OCI-LY3 (cell line): ENCODE measurements around the gene BUD13.

Source experiments
- H2AFZ ChIP-seq: fragments of 200-600, 300-600 bp; shearing (Covaris generic); 2 replicates; pipeline ENCODE4 v1.6.0; 2014; ENCODE audit warnings: antibody characterized with exemption, low read depth, low read length
- H3K27ac ChIP-seq: fragments of 200-600, 300-600 bp; sonication (generic); 2 replicates; pipeline ENCODE4 v1.5.1; 2014; ENCODE audit warnings: mild to moderate bottlenecking, low read length, moderate library complexity, mixed read lengths
- H3K27me3 ChIP-seq: fragments of 200-600, 300-600 bp; sonication (generic); 2 replicates; pipeline ENCODE4 v1.6.1; 2014; ENCODE audit warnings: low read depth, low read length, mixed read lengths
- H3K36me3 ChIP-seq: fragments of 200-600, 300-600 bp; sonication (generic); replicated peaks from 2 replicates; pipeline ENCODE3; 2014; ENCODE audit warnings: low read depth, low read length, mixed read lengths
- H3K4me1 ChIP-seq: fragments of 300-600, 200-600 bp; sonication (generic); 2 replicates; pipeline ENCODE4 v1.6.1; 2014; ENCODE audit warnings: low read length, mixed read lengths
- H3K4me2 ChIP-seq: fragments of 200-600, 300-600 bp; sonication (generic); 2 replicates; pipeline ENCODE4 v1.6.1; 2014; ENCODE audit warnings: low read length, mixed read lengths
- H3K4me3 ChIP-seq: fragments of 300-600, 200-600 bp; sonication (generic); 2 replicates; pipeline ENCODE4 v1.5.1; 2014; ENCODE audit warnings: antibody characterized with exemption, mild to moderate bottlenecking, low read length, moderate library complexity
- H3K79me2 ChIP-seq: fragments of 300-600, 200-600 bp; shearing (Covaris generic); 2 replicates; pipeline ENCODE4 v1.6.1; 2014; ENCODE audit warnings: mild to moderate bottlenecking, low read length, mixed read lengths
- H3K9ac ChIP-seq: fragments of 300-600, 200-600 bp; shearing (Covaris generic); 2 replicates; pipeline ENCODE4 v1.6.0; 2014; ENCODE audit warnings: mild to moderate bottlenecking, low read length, moderate library complexity
- H3K9me3 ChIP-seq: fragments of 200-600, 300-600 bp; shearing (Covaris generic); 2 replicates; pipeline ENCODE4 v1.6.1; 2014; ENCODE audit warnings: low read length, mixed read lengths; ENCODE audit not compliant: insufficient read depth
- H4K20me1 ChIP-seq: fragments of 200-600, 300-600 bp; sonication (generic); 2 replicates; pipeline ENCODE4 v1.6.1; 2016; ENCODE audit warnings: low read length, mixed read lengths; ENCODE audit not compliant: insufficient read depth
- CTCF ChIP-seq: fragments of 200-600, 300-600 bp; sonication (generic); IDR thresholded peaks from 2 replicates; pipeline ENCODE4 v1.5.1; 2014; ENCODE audit warnings: antibody characterized with exemption, low read length, low read depth
- EZH2phosphoT487 ChIP-seq: fragments of 200-600 bp; shearing (Covaris generic); IDR thresholded peaks from 2 replicates; pipeline ENCODE4 v1.6.1; 2018; ENCODE audit warnings: antibody characterized with exemption, mixed run types, low read depth

The BUD13 gene

GRCh38 chr11:116716621-116717020 is 56.2 kb downstream of the BUD13 start:
- no peaks in the 10 kb centered on the region for H3K27me3 ChIP-seq
- H3K36me3 ChIP-seq: no peaks in the 10 kb centered on the region
- H2AFZ ChIP-seq: no peak overlapping the region
- no peak overlapping the region for H3K4me3 ChIP-seq
- no peak overlapping the region for H3K27ac ChIP-seq
- no peak overlapping the region for H3K4me2 ChIP-seq
- no peaks in the 10 kb centered on the region for H3K79me2 ChIP-seq
- H4K20me1 ChIP-seq: no peaks in the 10 kb centered on the region
- no peak overlapping the region for H3K9ac ChIP-seq
- no peak for TF ChIP-seq CTCF
- TF ChIP-seq EZH2phosphoT487: no peak
- no peaks in the 10 kb centered on the region for H3K9me3 ChIP-seq
- H3K4me1 ChIP-seq: no peaks in the 10 kb centered on the region

- Histone ChIP-seq H4K20me1 (no peaks in the 10 kb centered on the region), H3K79me2 (no peaks in the 10 kb centered on the region), H2AFZ (no peak overlapping the region), H3K4me3 (no peak overlapping the region), H3K36me3 (no peaks in the 10 kb centered on the region), H3K9me3 (no peaks in the 10 kb centered on the region), H3K27ac (no peak overlapping the region), H3K4me2 (no peak overlapping the region), H3K4me1 (no peaks in the 10 kb centered on the region), H3K27me3 (no peaks in the 10 kb centered on the region), H3K9ac (no peak overlapping the region)
- TF ChIP-seq CTCF (peak; percentile 9; the same call in 1 of the 2 replicates), EZH2phosphoT487 (no peak)
These were observed 57.4 kb downstream of the BUD13 start for GRCh38 chr11:116715383-116715782.

GRCh38 chr11:116714902-116715301 is 57.9 kb downstream of the BUD13 start:
- Histone ChIP-seq H2AFZ (no peak overlapping the region), H3K27ac (no peak overlapping the region), H3K79me2 (no peaks in the 10 kb centered on the region)

GRCh38 chr11:116712428-116712827 is 60.4 kb downstream of the BUD13 start:
- no peaks in the 10 kb centered on the region for H3K9me3 ChIP-seq
- H3K36me3 ChIP-seq: no peaks in the 10 kb centered on the region
- H3K9ac ChIP-seq: no peak overlapping the region
- H4K20me1 ChIP-seq: no peaks in the 10 kb centered on the region
- H3K27ac ChIP-seq: no peak overlapping the region
- H3K4me1 ChIP-seq: no peaks in the 10 kb centered on the region
- no peaks in the 10 kb centered on the region for H3K27me3 ChIP-seq
- no peak overlapping the region for H2AFZ ChIP-seq
- H3K4me3 ChIP-seq: no peak overlapping the region
- H3K4me2 ChIP-seq: no peak overlapping the region
- TF ChIP-seq EZH2phosphoT487 (no peak), CTCF (no peak)
- H3K79me2 ChIP-seq: no peaks in the 10 kb centered on the region

More at GRCh38 chr11:116714902-116715301, 57.9 kb downstream of the BUD13 start:
- no peaks in the 10 kb centered on the region for H3K36me3 ChIP-seq
- no peaks in the 10 kb centered on the region for H4K20me1 ChIP-seq
- H3K4me2 ChIP-seq: no peak overlapping the region
- H3K4me1 ChIP-seq: no peaks in the 10 kb centered on the region
- H3K9ac ChIP-seq: no peak overlapping the region
- H3K9me3 ChIP-seq: no peaks in the 10 kb centered on the region
- TF ChIP-seq EZH2phosphoT487 (no peak), CTCF (no peak)
- H3K27me3 ChIP-seq: no peaks in the 10 kb centered on the region
- no peak overlapping the region for H3K4me3 ChIP-seq
